Activated CD4-positive, alpha-beta memory T cell treated with anti-CD3 and anti-CD28 coated beads for 36 hours (primary cell): ENCODE results near the gene SYTL5. TPM values are rescaled to one million over a fixed set of nuclear protein-coding genes. Genes with fewer than 3 reads are reported as not detected.

ENCODE experiments used
- CTCF ChIA-PET: fragments of 350-600 bp; sonication (Branson Sonifier 250); formaldehyde crosslinking; loops from one replicate; lab custom pipeline; 2021; ENCODE audit warnings: antibody characterized with exemption, inconsistent platforms; lab: Charles Lee
- POLR2A ChIA-PET: fragments of 350-600 bp; sonication (Branson Sonifier 250); formaldehyde crosslinking; loops from one replicate; lab custom pipeline; 2021; ENCODE audit warnings: antibody characterized with exemption; lab: Charles Lee
- DNase-seq: peaks from one replicate; pipeline ENCODE4 v3.0.0-alpha.2; 2020
- H3K27ac Mint-ChIP-seq: one replicate; pipeline ENCODE4 v1.8.0; 2021; ENCODE audit warnings: mixed read lengths
- H3K27me3 Mint-ChIP-seq: one replicate; pipeline ENCODE4 v1.8.0; 2021; ENCODE audit warnings: mixed read lengths
- H3K36me3 Mint-ChIP-seq: one replicate; pipeline ENCODE4 v1.8.0; 2021; ENCODE audit warnings: mixed read lengths
- H3K4me1 Mint-ChIP-seq: one replicate; pipeline ENCODE4 v1.8.0; 2021; ENCODE audit warnings: low read depth, mixed read lengths
- H3K4me3 Mint-ChIP-seq: one replicate; pipeline ENCODE4 v1.8.0; 2021; ENCODE audit warnings: mild to moderate bottlenecking, mixed read lengths
- H3K9me3 Mint-ChIP-seq: one replicate; pipeline ENCODE4 v1.8.0; 2021; ENCODE audit warnings: mixed read lengths
- intact Hi-C: fragments of 100-400 bp; cut with micrococcal nuclease; formaldehyde crosslinking; loops from one replicate; pipeline ENCODE4 v1.15.1; 2023
- total RNA-seq, 2 experiments: library from RNA; stranded (reverse); gene quantifications; one replicate each; pipeline ENCODE4 v1.2.3, GENCODE V29; 2021

SYTL5 gene
- total RNA-seq, 2 experiments from 2014 or later: 0.05 TPM; not detected in 1

DNA sequence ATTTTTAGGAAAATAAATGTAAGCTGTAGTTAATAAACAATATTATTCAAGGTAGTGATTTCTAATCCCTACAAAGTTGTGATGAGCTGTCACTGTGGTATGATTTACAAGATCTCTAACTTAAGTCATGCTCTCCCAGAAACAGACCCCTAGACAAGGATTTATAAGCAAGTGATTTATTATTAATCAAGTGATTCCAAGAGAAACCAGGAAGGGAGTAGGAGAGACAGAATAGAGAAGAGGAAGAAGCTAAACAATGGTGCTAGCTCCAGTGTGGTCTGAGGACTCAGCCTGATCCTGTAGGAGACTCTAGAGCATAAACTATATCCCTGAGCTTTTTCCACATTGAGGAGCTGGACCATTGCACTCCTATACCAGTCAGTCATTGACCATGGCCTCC is 73.1 kb downstream of the SYTL5 start:
- Mint-ChIP-seq H3K27ac (no peak overlapping the region), H3K36me3 (no peaks in the 10 kb centered on the region), H3K4me1 (no peaks in the 10 kb centered on the region), H3K9me3 (no peaks in the 10 kb centered on the region), H3K27me3 (peaks cover 3% of the 10 kb centered on the region), H3K4me3 (no peak overlapping the region)
- intact Hi-C loops: no loop called here
- ChIA-PET CTCF (no interaction called here), POLR2A (no interaction called here)
- no peak for DNase-seq

GRCh38 chrX:38080808-38081207 is 74.5 kb downstream of the SYTL5 start:
- H3K9me3 Mint-ChIP-seq: no peaks in the 10 kb centered on the region
- no peaks in the 10 kb centered on the region for H3K36me3 Mint-ChIP-seq
- intact Hi-C loops: no loop called here
- H3K27me3 Mint-ChIP-seq: peaks cover 3% of the 10 kb centered on the region
- H3K4me3 Mint-ChIP-seq: no peak overlapping the region
- H3K27ac Mint-ChIP-seq: no peak overlapping the region
- POLR2A ChIA-PET: no interaction called here
- CTCF ChIA-PET: no interaction called here
- no peaks in the 10 kb centered on the region for H3K4me1 Mint-ChIP-seq
- DNase-seq: no peak

- ChIA-PET POLR2A (no interaction called here), CTCF (no interaction called here)
- no peak for DNase-seq
- Mint-ChIP-seq H3K4me1 (no peaks in the 10 kb centered on the region), H3K36me3 (no peaks in the 10 kb centered on the region), H3K27ac (no peak overlapping the region), H3K9me3 (no peaks in the 10 kb centered on the region), H3K27me3 (peaks cover 3% of the 10 kb centered on the region), H3K4me3 (no peak overlapping the region)
- intact Hi-C loops: no loop called here
Observed at GRCh38 chrX:38081909-38082308, 75.6 kb downstream of the SYTL5 start.

DNA sequence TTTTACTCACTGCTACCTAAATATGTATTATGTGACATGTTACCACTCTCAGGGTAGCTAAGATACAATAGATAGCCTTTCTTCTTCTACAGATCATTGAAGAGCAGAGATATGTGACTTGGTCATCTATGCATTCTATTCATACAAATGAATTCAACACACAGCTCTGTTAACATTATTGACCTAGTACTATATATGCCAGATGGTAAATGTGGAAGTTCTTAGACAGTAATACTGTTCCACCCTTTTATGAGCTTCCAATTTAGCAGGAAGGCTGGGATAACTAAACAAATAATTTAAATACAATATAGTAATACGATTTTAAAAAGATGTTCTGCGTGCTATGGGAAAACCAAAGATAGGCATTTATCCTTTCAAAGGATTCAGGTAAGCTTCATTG is 76.0 kb downstream of the SYTL5 start:
- DNase-seq: no peak
- H3K4me1 Mint-ChIP-seq: no peaks in the 10 kb centered on the region
- H3K9me3 Mint-ChIP-seq: no peaks in the 10 kb centered on the region
- H3K27me3 Mint-ChIP-seq: peaks cover 3% of the 10 kb centered on the region
- H3K27ac Mint-ChIP-seq: no peak overlapping the region
- ChIA-PET POLR2A (no interaction called here), CTCF (no interaction called here)
- intact Hi-C loops: no loop called here
- H3K36me3 Mint-ChIP-seq: no peaks in the 10 kb centered on the region
- H3K4me3 Mint-ChIP-seq: no peak overlapping the region

- H3K4me1 Mint-ChIP-seq: no peaks in the 10 kb centered on the region
- no peaks in the 10 kb centered on the region for H3K9me3 Mint-ChIP-seq
- intact Hi-C loops: no loop called here
- CTCF ChIA-PET: no interaction called here
- H3K27me3 Mint-ChIP-seq: peaks cover 3% of the 10 kb centered on the region
- POLR2A ChIA-PET: no interaction called here
- DNase-seq: no peak
- no peak overlapping the region for H3K4me3 Mint-ChIP-seq
- H3K36me3 Mint-ChIP-seq: no peaks in the 10 kb centered on the region
- H3K27ac Mint-ChIP-seq: no peak overlapping the region
Observed at GRCh38 chrX:38085813-38086212, 79.5 kb downstream of the SYTL5 start.

GRCh38 chrX:38086451-38087215 is 80.3 kb downstream of the SYTL5 start:
- DNase-seq: no peak
- intact Hi-C loops: no loop called here
- H3K27ac Mint-ChIP-seq: no peak overlapping the region
- CTCF ChIA-PET: no interaction called here
- POLR2A ChIA-PET: no interaction called here
- H3K36me3 Mint-ChIP-seq: no peaks in the 10 kb centered on the region
- H3K4me1 Mint-ChIP-seq: no peaks in the 10 kb centered on the region
- H3K9me3 Mint-ChIP-seq: no peaks in the 10 kb centered on the region
- H3K4me3 Mint-ChIP-seq: no peak overlapping the region
- H3K27me3 Mint-ChIP-seq: peaks cover 3% of the 10 kb centered on the region

GRCh38 chrX:38087594-38087993 is 81.2 kb downstream of the SYTL5 start:
- Mint-ChIP-seq H3K4me1 (no peaks in the 10 kb centered on the region), H3K27ac (no peak overlapping the region), H3K36me3 (no peaks in the 10 kb centered on the region), H3K4me3 (no peak overlapping the region), H3K9me3 (no peaks in the 10 kb centered on the region), H3K27me3 (no peaks in the 10 kb centered on the region)
- DNase-seq: no peak
- intact Hi-C loops: no loop called here
- ChIA-PET CTCF (no interaction called here), POLR2A (no interaction called here)

DNA sequence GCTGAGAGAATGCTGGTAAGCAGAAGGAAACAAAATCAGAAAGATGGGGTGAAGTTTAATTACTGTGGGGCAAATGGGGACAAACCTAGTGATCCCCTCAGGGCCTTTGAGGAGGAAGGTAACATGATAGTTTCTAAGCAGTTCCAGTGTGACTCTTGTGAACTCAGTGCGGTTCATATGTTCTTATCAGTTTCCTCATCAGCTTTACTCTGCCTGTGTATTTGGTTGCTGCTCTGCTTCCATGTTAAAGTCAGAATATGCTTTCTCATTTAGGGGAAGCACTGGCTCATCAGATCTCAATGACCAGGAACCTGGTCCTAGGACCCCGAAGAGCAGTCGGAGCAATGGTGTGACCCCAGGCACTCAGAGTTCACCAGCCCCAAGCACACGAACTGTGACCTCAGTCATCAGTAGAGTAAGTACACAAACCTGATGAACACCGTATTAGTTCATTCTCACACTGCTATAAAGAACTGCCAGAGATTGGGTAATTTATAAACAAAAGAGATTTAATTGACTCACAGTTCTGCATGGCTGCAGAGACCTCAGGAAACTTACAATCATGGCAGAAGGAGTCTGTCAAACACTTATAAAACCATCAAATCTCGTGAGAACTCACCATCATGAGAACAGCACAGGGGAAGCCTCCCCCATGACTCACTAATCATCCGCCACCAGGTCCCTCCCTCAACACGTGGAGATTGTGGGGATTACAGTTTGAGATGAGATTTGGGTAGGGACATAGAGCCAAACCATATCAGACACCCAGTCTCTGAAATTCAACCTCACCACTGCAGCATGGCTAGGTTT is 83.0 kb downstream of the SYTL5 start:
- no peaks in the 10 kb centered on the region for H3K4me1 Mint-ChIP-seq
- H3K4me3 Mint-ChIP-seq: no peak overlapping the region
- no peaks in the 10 kb centered on the region for H3K36me3 Mint-ChIP-seq
- no peaks in the 10 kb centered on the region for H3K27me3 Mint-ChIP-seq
- CTCF ChIA-PET: interaction anchor here (0.9 kb wide), 1 partner anchor 18 kb away, joined by 3 read pairs; no protein-coding TSS in a partner anchor
- no peaks in the 10 kb centered on the region for H3K9me3 Mint-ChIP-seq
- POLR2A ChIA-PET: no interaction called here
- no peak for DNase-seq
- intact Hi-C loops: no loop called here
- no peak overlapping the region for H3K27ac Mint-ChIP-seq

GRCh38 chrX:38095971-38096529 is 89.7 kb downstream of the SYTL5 start:
- no peaks in the 10 kb centered on the region for H3K36me3 Mint-ChIP-seq
- H3K4me3 Mint-ChIP-seq: no peak overlapping the region
- no peak overlapping the region for H3K27ac Mint-ChIP-seq
- ChIA-PET POLR2A (no interaction called here), CTCF (no interaction called here)
- H3K27me3 Mint-ChIP-seq: no peaks in the 10 kb centered on the region
- H3K4me1 Mint-ChIP-seq: no peaks in the 10 kb centered on the region
- intact Hi-C loops: no loop called here
- no peaks in the 10 kb centered on the region for H3K9me3 Mint-ChIP-seq
- DNase-seq: no peak

DNA sequence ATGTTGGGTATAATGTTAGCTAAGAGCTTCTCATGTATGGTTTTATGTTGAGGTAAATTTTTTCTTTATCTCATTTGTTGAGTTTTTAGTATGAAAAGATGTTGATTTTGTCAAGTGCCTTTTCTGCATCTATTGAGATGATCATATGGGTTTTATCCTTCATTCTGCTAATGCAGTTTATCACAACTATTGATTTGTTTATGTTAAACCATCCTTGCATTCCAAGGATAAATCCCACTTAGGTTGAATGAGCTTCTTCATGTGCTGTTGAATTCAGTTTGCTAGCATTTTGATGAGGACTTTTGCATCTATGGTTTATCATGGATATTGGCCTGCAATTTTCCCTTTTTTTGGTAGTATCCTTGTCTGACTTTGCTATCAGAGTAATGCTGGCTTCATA is 93.3 kb downstream of the SYTL5 start:
- Mint-ChIP-seq H3K36me3 (no peaks in the 10 kb centered on the region), H3K27me3 (no peaks in the 10 kb centered on the region), H3K9me3 (no peaks in the 10 kb centered on the region), H3K4me3 (no peak overlapping the region), H3K4me1 (no peaks in the 10 kb centered on the region), H3K27ac (no peak overlapping the region)
- CTCF ChIA-PET: no interaction called here
- no peak for DNase-seq
- intact Hi-C loops: no loop called here
- POLR2A ChIA-PET: no interaction called here

GRCh38 chrX:38102240-38102639 is 95.9 kb downstream of the SYTL5 start:
- no peak for DNase-seq
- H3K9me3 Mint-ChIP-seq: no peaks in the 10 kb centered on the region
- ChIA-PET POLR2A (no interaction called here), CTCF (no interaction called here)
- H3K27ac Mint-ChIP-seq: no peak overlapping the region
- H3K4me1 Mint-ChIP-seq: no peaks in the 10 kb centered on the region
- no peaks in the 10 kb centered on the region for H3K27me3 Mint-ChIP-seq
- intact Hi-C loops: no loop called here
- no peak overlapping the region for H3K4me3 Mint-ChIP-seq
- H3K36me3 Mint-ChIP-seq: no peaks in the 10 kb centered on the region

DNA sequence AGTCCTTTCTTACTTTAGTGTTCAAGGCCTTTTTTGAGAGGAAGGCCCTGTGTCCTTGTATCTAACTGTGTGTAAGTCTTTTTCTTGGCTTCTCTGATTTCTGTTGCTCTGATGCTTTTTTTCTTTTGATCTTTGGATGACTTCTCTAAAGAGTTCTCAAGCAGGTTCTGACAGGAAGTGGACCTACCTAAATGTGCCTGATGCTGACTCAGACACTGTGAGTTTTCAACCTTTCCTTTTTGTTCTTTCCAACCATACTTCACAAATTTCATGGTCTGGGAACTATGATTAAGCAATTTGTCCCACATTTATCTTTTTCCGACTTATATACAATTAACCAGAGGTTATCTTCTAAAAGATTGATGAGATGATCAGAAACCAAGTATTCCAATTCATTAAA is 96.5 kb downstream of the SYTL5 start:
- Mint-ChIP-seq H3K27me3 (no peaks in the 10 kb centered on the region), H3K9me3 (no peaks in the 10 kb centered on the region), H3K4me1 (no peaks in the 10 kb centered on the region), H3K4me3 (no peak overlapping the region), H3K27ac (no peak overlapping the region), H3K36me3 (no peaks in the 10 kb centered on the region)
- ChIA-PET CTCF (no interaction called here), POLR2A (no interaction called here)
- no peak for DNase-seq
- intact Hi-C loops: no loop called here
